EL (cell line): ENCODE results near the gene SULT1B1.

Source experiments
- DNase-seq: peaks from one replicate; pipeline ENCODE4 v3.0.0-alpha.2; 2016

The SULT1B1 gene

GRCh38 chr4:69684804-69685203, 75.6 kb downstream of the SULT1B1 start:
- DNase-seq, result no peak
